HG02623 (cell line): ENCODE data around the gene MRGPRE.

Source experiments
- ATAC-seq: cut with Tn5 transposase; IDR thresholded peaks from one replicate; pipeline ENCODE4 v1.9.1; 2021; ENCODE audit warnings: moderate library complexity; ENCODE audit not compliant: unreplicated experiment

The MRGPRE gene

DNA sequence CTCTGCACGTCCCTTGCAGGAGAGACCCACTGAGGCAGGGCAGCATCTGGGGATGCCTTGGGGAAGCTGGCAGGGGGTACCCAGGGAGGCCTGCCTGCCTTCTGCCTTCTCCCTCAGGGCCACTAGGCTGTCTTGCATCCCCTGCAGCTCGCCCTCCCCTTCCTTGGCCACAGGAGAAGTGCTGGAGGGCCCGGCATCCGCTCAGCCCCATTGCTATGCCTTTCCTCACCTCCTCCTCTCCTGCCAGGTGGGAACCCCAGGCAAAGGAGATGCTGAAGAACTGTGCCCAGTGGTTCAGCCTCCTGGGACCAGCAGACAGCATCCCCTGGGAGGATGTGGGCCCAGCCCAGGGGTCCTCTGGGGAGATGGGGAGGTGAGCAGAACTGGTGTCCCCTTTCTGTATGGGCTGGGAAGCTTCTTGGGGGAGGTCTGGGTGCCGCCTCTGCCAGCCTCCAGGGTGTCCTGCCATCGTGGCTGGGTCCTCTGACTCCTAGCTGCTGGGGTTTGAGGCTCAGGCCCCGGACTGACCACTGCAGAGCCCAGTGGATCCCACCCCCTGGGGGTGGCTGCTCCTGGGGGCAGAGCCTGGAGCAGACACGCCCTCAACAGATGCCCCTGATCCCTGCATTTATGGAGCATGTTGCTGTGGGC is 34.2 kb downstream of the MRGPRE start:
- ATAC-seq, result no peak

DNA sequence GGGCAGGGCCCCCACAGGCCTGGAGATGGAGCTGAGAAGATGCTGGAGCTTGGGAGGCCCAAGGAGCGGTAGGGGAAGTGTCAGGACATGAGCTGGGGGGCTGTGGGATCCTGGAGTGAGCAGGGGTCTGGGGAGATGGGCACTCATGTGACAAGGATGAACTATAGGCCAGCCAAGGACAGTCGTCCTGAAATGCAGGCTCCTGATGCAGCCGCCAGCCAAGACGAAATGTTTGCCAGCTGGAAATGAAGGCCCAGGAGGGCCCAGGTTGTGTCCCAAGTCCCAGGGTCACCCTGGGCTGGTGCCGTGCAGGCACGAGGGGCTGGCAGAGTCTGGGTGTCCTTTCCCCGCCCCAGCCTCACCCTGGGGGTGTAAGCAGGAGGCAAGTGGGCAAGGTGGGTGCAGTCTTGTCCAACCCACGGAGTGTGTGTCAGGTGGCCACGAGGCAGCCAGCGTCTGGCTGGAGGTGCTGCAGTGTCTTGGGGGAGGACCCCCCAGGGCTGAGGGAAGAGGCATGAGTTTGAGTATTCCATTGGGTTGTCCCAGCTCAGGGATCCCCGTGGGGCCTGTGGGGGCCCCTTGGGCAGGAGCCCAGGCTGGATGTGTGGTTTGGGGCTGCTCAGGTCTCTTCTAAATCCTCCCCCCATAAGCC is 35.0 kb downstream of the MRGPRE start:
- ATAC-seq, result no peak

GRCh38 chr11:3196161-3197043 is 35.8 kb downstream of the MRGPRE start:
- no peak for ATAC-seq

- no peak for ATAC-seq
Observed at GRCh38 chr11:3195251-3196160, 36.7 kb downstream of the MRGPRE start.

DNA sequence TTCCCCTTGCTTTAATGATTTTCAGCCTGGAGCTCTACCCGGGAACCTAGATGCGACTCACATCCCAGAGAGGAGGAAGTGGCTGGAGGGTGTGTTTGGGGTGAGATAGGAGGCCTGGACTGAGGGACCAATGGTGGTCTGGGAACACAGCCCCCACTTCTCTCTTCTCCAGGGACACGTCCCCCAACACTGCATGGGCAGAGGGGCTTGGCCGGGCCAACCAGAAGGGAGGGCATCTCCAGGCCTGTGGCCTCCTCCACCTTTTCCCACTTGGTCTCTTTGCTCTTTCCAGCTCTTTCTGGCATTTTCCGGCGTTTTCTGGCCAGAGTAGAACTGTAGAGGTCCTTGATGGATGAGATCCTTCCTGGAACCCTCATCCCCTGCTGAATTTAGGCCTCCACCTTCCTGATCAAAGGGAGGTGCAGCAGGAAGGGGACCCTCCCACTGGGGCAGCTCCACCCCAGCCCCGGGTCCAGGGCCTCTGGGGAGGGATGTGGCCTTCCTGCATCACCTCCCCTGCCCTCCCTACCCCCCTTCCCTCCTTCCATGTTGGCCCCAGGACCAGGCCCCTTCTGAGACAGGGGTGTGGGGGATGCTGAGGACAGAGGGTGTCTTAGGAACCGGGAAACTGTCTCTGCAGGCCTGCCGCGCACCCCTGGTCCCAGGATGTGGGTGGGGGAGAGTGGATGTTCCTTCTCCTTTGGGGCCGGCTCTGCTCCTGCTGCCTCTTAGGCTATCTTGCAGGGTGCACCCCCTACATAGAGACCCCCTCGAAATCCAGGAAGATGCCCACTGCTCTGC is 38.0 kb downstream of the MRGPRE start:
- ATAC-seq, result no peak

GRCh38 chr11:3193373-3194015 is 38.7 kb downstream of the MRGPRE start:
- ATAC-seq, result no peak

- no peak for ATAC-seq
Observed at GRCh38 chr11:3192511-3193372, 39.5 kb downstream of the MRGPRE start.

GRCh38 chr11:3191586-3192324 is 40.5 kb downstream of the MRGPRE start:
- no peak for ATAC-seq

- ATAC-seq, result no peak
Observed at GRCh38 chr11:3190600-3190999, 41.6 kb downstream of the MRGPRE start.

- ATAC-seq, result no peak
Observed at GRCh38 chr11:3189886-3190583, 42.2 kb downstream of the MRGPRE start.

DNA sequence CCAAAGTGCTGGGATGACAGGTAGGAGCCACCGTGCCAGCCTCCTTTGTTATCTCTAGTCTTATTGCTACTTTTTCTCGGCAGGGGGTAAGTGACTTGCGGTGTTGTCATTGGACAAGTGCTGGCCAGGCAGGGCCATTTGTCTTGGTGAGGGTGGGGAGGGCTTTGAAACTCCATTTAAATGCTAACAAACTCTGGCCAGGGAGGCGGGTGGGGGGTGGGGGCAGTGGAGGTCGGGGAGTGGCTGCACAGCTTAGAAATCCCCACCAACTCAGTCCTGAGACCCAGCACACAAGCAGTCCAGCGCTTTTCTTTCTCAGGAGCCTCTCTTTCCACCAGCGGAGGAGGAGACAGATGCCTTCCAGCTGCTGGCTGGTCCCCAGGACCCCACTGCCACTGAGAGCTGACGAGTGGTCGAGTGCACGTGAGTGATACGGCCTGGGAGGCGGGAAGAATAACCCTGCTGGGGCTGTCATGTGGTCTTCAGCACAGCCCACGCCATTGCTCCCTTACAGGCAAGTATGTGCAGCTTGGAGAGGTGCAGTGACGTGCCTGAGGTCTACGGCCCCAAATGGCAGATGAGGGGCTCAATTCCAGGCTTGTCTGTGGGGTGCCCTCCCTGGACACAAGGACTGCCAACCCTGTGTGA is 42.9 kb downstream of the MRGPRE start:
- no peak for ATAC-seq

GRCh38 chr11:3188496-3189195 is 43.6 kb downstream of the MRGPRE start:
- no peak for ATAC-seq

DNA sequence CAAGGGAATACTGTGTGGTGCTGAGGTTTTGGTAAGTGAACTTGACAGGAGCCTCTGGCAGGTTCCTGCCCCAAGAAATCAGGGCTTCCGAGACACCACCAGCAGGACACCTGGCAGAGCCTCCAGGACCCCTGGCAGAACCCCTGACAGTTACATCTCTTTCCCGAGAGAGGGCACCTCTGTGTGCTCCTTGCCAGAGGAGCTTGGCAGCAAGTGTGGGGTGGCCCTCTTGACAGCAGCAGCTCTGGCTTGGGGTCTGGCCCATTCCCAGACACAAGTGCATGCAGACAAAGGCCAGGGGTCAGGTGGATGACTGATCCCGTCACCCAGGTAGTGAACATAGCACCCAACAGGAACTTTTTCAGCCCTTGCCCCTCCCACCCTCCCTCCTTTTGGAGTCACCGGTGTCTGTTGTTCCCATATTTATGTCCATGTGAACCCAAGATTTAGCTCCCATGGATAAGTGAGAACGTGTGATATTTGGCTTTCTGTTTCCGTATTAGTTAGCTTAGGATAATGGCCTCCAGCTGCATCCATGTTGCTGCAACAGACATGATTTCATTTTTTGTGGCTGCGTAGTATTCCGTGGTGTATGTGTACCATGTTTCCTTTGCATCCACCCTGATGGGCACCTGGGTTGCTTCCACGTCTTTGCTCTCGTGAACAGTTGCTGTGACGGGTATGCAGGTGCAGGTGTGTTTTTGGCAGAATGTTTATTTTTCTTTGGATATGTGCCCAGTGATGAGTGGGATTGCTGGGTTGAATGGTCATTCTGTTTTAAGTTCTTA is 45.9 kb downstream of the MRGPRE start:
- ATAC-seq, result no peak

GRCh38 chr11:3184732-3185347 is 47.4 kb downstream of the MRGPRE start:
- ATAC-seq, result no peak

GRCh38 chr11:3183523-3183922 is 48.7 kb downstream of the MRGPRE start:
- ATAC-seq, result no peak
